Endometrium (tissue), 2 donors: ENCODE data around the gene GSDMA.

Source experiments
- FAIRE-seq: peaks from 2 replicates; lab custom pipeline; 2012; peaks lifted over from hg19 to GRCh38; lab: Jason Lieb, UNC
- donor health status: control.
- donor health status: control.

Gene GSDMA

DNA sequence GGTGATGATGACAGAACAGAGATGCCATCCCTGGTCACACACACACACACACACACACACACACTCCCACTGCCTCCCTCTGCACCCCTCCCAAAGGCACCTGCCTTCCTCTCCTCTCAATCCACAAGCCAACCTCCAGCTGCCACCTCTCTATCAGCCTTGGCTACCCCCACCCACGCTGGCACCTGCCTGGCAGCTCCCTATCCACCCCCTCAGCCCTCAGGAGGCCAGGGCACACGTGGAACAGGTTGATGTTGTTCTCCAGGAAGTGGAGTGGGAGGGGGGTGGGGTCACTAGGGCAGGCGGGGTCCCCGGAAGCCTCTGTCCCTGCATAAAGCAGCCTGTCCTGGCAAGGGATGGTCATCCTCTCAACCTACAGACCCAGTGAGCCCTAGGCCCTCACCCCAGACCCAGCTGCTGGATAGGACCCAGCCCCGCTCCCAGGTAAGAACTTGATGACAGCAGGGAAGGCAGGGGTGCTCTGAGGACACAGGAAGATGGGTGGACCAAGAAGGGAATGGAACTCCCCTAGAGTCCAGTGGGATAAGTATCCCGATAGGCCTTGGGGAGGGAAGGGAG, at the start of gene GSDMA:
Gene GSDMA, plus strand, starts transcription at position 363 of the 579 bp plus-strand sequence. CDS start 2,684 bp downstream, outside the sequence.
- FAIRE-seq = no peak

GRCh38 chr17:39913989-39914388, 48.8 kb upstream of the GSDMA start:
- FAIRE-seq = no peak

GRCh38 chr17:39915559-39915958, 47.2 kb upstream of the GSDMA start:
- no peak for FAIRE-seq

GRCh38 chr17:39916918-39917317, 45.9 kb upstream of the GSDMA start:
- no peak for FAIRE-seq

DNA sequence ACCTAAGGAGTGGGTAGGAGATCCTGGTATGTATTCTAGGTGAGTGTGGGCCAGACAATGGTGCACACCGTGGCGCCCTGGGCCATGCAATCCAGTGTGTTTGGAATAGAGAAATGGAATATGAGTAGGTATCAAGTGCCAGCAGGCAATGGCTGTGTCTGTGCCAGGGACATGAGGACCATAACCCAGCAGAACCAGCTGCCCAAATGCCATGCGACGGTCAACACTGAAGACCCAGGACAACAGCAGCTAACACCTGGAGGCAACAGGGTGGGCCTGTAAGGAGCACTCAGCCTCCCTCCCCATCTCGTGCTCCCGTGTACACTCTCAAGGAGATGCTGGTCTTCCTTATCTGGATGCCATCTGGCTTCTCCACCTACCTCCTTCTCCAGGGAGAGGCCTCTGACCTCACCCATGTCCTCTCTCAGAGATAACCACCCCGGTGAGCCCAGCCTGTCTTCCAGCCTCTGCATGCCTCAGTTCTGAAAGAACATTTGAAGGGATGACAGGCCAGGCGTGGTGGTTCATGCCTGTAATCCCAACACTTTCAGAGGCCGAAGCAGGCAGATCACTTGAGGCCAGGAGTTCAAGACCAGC, 43.6 kb upstream of the GSDMA start:
- FAIRE-seq = no peak

DNA sequence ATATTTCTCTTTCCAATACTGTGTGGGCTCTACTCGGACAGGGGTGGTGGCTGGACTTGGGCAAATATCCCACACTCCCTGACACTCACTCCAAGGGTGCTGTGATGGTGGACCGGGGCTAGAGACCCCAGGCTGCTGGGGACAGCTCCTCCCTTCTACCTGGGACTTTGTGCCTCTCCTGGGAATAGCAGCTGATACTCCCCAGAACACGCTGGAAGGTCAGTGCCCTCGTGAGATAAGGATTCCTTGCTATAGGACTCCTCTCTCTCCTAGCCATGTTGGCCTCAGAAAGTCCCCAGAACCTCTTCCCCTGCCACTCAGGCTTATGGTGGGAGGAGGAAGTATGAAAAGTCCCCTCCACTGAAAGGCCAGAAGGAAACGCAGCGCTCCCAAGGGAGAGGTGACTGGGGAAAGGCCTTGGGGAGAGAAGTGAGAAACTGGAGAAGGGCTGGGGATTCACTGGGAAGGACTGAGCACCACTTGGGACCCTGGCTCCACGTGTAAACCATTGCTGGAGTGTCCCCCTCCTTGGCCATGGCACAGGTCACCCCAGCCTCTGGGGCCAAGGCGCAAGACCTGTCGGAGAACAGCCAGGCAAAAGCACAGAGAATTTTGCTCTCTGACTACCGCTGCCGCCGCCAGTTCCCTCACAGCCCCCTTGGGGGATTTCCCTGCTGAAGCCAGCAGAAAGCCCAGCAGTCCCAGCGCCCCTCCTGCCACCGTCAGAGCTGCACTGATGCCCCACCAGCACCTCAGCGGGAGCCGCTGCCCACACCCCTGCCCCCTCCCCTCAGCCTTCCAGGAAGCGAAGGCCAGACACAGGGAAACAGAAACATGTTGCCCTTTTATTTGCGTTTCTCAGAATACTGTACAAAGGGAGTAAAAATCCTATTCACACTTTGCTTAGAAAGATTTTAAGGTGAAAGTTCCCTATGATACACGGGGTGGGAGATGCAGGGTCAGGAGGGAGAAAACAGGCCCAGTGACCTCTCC, 42.3 kb upstream of the GSDMA start:
- FAIRE-seq = no peak

GRCh38 chr17:39921323-39921722, 41.5 kb upstream of the GSDMA start:
- no peak for FAIRE-seq

- FAIRE-seq = no peak
Observed at GRCh38 chr17:39922006-39922405, 40.8 kb upstream of the GSDMA start.

GRCh38 chr17:39923230-39923629, 39.6 kb upstream of the GSDMA start:
- no peak for FAIRE-seq

- FAIRE-seq = no peak
Observed at GRCh38 chr17:39923836-39924690, 38.7 kb upstream of the GSDMA start.

- no peak for FAIRE-seq
Observed at GRCh38 chr17:39924691-39925055, 38.1 kb upstream of the GSDMA start.

DNA sequence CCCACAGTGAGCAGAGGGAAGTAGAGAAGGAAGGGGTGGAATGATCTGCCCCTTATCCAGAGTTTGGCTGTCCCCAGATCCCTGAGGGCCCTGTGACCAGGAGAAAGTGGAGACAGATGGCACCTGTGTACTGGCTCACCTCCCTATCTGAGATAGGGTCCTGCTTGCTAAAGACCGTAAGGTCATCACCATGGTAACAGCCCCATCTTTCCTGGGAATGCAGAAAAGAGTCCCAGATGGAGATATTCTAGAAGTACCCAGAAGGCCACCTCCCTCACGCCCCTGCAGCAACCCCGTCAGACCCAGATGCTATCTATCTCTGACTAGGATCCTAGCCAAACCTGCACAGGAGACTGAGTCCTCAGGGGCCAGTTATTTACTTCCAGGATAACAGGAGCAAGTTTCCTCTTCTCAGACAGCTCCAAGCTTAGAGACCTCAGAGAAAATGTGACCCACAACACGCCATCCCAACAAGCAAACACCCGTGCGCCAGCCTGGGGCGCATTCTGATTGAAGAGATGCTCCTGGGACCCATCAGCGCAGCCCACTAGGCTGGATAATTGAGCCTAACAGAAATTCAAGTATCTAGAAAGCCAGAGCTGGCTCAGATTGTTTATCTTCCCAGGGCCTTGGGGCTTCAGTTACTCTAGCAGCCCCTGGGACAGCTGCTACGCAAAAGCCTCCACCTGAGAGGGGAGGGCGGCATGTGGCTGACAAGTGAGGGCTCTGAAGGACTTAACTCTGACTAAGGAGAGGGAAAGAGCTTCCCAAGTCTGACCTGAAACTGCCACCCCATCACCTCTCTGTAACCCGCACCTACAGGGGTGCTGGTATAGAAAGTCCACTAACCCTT, 37.3 kb upstream of the GSDMA start:
- FAIRE-seq = no peak

- FAIRE-seq = no peak
Observed at GRCh38 chr17:39926135-39926587, 36.6 kb upstream of the GSDMA start.

DNA sequence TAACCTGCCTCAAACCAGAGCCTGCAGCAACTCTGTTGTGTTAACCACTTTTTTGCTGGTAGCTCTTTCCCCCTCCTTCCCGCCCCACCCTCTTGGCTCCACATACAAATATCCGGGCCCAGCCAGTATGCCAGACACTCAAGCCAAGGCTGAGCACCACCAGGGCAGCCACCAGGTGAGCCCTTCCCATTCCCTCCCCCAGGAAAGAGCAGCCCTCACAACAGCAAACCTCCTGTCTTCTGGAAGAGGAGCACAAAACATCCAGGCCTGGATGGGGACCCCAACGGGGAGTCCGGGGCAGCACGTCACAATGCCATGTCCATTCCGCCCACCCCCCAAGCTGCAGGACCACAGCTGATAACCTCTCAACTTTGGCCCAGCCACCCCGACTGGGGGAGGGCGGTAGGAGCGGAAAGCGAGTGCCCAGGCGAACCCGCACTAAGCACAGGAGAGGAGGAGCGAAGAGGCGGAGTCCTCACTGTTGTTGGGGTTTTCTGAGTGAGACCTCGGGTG, 36.2 kb upstream of the GSDMA start:
- no peak for FAIRE-seq

GRCh38 chr17:39927101-39927928, 35.5 kb upstream of the GSDMA start, which contains the start of the genes LRRC3C and ORMDL3:
TSS of gene LRRC3C (plus strand) at chr17:39927732. CDS start at chr17:39941524, 13,792 bp downstream.
TSS of gene ORMDL3 (minus strand) at chr17:39927601. CDS start at chr17:39924203, 3,398 bp downstream.
- FAIRE-seq = peak; percentile 69

- FAIRE-seq = no peak
Observed at GRCh38 chr17:39927929-39928857, 34.6 kb upstream of the GSDMA start.

DNA sequence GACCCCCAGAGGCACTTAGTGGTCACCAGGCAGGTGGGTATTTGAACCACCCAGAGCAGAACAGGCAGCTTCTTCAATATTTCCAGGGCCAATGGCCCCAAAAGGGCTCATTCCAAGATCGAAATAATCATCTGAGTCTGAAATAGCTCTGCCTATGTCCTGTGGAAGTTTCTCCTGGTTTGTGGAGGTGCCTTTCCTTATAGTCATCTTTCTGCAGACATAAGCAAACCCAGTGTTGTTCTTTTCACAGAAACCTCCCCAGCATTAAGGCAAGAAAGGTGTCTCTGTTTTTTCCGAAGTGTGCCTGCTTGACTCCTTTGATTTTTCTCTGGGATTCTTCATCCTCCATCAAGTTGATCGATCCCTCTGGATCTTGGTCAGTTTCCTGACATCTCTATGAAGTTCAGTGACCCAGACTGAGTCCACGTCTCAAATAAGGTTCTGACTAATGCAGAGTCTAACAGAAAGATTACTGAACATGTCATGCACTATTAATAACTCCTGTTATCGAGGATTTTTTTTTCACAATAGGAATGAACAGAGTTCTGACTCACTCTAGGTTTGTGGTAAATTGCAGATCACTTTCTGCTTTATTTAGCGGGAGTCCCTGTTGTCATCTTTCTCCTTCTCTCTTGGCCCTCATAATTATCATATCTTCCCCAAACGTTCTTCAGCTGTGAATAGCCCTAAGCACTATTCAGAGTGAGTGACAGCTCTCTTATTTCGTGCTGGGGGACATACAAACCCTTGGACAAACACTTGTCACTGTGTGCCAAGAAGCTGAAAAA, 33.8 kb upstream of the GSDMA start:
- FAIRE-seq = no peak
